GM12873 (cell line): Measurements from ENCODE around the gene IRF5.
A peak's percentile ranks its signal among the peaks of the same experiment; 100 is the strongest.

Source experiments
- TF ChIP-seq, protein P1 (sequence below): IDR thresholded peaks from 2 replicates; pipeline ENCODE4 v1.5.1; 2012; ENCODE audit warnings: low read depth, mild to moderate bottlenecking, moderate library complexity, low read length, control low read depth; ENCODE audit not compliant: insufficient read depth; ENCODE audit errors: missing control alignments

IRF5 gene

GRCh38 chr7:128947854-128948253, 10.1 kb downstream of the IRF5 start:
- TF ChIP-seq, protein P1, sequence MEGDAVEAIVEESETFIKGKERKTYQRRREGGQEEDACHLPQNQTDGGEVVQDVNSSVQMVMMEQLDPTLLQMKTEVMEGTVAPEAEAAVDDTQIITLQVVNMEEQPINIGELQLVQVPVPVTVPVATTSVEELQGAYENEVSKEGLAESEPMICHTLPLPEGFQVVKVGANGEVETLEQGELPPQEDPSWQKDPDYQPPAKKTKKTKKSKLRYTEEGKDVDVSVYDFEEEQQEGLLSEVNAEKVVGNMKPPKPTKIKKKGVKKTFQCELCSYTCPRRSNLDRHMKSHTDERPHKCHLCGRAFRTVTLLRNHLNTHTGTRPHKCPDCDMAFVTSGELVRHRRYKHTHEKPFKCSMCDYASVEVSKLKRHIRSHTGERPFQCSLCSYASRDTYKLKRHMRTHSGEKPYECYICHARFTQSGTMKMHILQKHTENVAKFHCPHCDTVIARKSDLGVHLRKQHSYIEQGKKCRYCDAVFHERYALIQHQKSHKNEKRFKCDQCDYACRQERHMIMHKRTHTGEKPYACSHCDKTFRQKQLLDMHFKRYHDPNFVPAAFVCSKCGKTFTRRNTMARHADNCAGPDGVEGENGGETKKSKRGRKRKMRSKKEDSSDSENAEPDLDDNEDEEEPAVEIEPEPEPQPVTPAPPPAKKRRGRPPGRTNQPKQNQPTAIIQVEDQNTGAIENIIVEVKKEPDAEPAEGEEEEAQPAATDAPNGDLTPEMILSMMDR: no peak

GRCh38 chr7:128948312-128948973, 10.7 kb downstream of the IRF5 start:
- TF ChIP-seq, protein P1: no peak

DNA sequence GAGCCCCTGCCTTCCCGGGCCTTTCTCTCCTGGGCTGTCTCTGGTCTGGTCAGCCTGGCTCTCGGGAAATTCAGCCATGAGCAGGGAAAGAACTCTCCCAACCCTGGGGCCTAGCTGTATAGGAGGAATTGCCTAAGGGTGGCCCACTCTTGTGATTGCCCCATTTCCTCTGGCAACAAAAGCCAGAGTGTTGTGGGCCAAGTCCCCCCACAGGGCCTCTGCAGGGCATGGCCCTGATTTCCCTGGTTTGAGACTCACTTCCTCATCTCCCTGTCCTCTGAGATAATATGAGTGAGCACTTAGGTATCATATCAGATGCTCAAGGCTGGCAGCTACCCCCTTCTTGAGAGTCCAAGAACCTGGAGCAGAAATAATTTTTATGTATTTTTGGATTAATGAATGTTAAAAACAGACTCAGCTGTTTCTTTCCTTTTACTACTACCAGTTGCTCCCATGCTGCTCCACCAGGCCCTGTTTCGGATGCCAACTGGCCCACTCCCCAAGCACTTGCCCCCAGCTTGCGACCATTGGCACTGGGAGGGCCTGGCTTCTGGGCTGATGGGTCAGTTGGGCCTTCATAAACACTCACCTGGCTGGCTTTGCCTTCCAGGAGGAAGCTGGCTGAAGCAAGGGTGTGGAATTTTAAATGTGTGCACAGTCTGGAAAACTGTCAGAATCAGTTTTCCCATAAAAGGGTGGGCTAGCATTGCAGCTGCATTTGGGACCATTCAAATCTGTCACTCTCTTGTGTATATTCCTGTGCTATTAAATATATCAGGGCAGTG, 11.4 kb downstream of the IRF5 start:
- TF ChIP-seq, protein P1: no peak

DNA sequence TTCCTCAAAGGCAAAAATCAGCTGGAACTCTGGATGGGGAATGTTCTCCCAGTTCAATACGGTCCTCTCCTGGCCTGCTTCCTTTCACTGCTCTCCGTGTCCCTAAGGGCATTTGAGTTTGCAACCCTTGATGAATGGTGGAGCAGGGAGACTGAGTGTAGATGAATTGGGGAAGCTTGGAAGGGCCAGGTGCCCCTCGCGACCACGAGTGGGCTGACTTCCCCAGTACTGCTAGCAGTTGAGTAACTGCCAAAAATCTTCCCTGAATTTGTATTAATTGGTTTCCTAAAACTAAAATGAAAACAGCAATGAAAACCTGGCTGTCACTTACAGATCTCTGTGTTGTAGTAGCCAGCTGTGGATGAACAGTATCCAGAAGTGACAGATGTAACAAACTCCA, 13.6 kb downstream of the IRF5 start:
- TF ChIP-seq, protein P1: no peak

GRCh38 chr7:128954150-128954549, 16.4 kb downstream of the IRF5 start:
- TF ChIP-seq, protein P1: no peak

DNA sequence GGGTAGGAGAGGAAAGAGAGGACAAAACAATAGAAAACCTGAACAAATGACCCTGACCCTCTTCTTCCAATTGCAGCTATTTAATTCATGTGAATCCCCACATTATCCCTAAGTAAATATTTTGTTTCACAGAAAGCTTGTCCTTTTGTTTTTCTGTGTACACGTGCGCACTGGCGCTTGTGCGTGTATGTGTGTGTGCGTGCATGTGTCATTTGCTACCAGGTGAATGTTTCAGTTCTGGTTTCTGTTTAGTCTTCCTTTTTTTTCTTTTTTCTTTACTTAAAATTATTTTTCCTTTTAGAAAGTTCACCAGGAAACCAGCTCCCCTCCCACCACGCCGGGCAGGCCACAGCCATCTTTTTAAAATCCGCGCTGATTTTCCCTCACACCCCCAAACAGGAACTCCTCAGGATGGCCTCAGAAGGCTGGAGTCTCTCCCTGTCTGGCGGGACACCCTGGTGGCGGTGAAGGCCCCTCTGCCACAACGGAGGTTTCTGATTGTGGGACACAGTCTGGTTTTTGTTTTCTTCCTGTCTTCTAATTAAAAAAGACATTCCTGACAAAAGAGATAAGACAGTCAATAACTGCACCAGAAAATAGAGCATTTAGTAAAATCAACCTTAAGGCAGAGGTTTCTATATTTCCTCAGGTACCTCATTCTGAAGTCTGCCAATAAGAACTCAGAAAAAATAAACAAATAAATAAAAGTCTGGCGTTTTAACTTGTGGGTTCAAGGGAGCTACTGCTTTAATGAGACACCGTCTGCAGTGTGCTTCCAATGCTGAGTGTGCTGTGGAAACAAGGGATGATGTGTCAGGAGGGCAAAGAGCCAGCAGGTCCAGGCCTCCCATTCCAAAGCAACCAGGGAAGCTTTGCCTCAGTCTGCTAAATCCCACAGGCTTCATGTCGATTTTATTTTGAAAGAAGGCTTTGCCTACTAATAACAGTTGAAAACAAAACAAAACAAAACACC, 17.4 kb downstream of the IRF5 start:
- TF ChIP-seq, protein P1: peak; percentile 33
